Fibroblast of mammary gland (primary cell): ENCODE results near the gene TRAPPC8.

ENCODE experiments used
- DNase-seq: peaks from one replicate; pipeline ENCODE4 v3.0.0-alpha.2; 2010; ENCODE audit warnings: low read depth
- H3K4me3 ChIP-seq: 2 replicates; pipeline ENCODE4 v1.5.1; 2011; ENCODE audit warnings: low read depth, mild to moderate bottlenecking, low read length, moderate library complexity; ENCODE audit not compliant: control insufficient read depth
- CTCF ChIP-seq: conservative IDR thresholded peaks from 2 replicates; pipeline ENCODE4 v1.5.1; 2011; ENCODE audit warnings: low read depth, low read length, inconsistent platforms; ENCODE audit not compliant: control insufficient read depth, insufficient read depth

Gene TRAPPC8

GRCh38 chr18:31942999-31943877 lies at the start of gene TRAPPC8:
Gene TRAPPC8, minus strand, starts transcription at chr18:31943128. Its CDS starts 364 bp downstream, at chr18:31942764.
- peak within 1 kb of the TSS; percentile 92 for H3K4me3 ChIP-seq
- peak; percentile 97 for DNase-seq
- TF ChIP-seq CTCF, result no peak

- DNase-seq, result no peak
- TF ChIP-seq CTCF, result no peak
- H3K4me3 ChIP-seq, result no peak overlapping the region
Measured at GRCh38 chr18:31990823-31991222, 47.9 kb upstream of the TRAPPC8 start.

- no peak for TF ChIP-seq CTCF
- DNase-seq, result no peak
- no peak overlapping the region for H3K4me3 ChIP-seq
Measured at GRCh38 chr18:31983976-31984375, 41.0 kb upstream of the TRAPPC8 start.

- DNase-seq, result no peak
- no peak for TF ChIP-seq CTCF
- H3K4me3 ChIP-seq, result no peak overlapping the region
Measured at GRCh38 chr18:31983020-31983419, 40.1 kb upstream of the TRAPPC8 start.

- TF ChIP-seq CTCF, result no peak
- no peak overlapping the region for H3K4me3 ChIP-seq
- DNase-seq, result no peak
Measured at GRCh38 chr18:31980863-31981262, 37.9 kb upstream of the TRAPPC8 start.

GRCh38 chr18:31979714-31980113 lies 36.8 kb upstream of the TRAPPC8 start:
- no peak overlapping the region for H3K4me3 ChIP-seq
- no peak for TF ChIP-seq CTCF
- DNase-seq, result no peak

- H3K4me3 ChIP-seq, result no peak overlapping the region
- TF ChIP-seq CTCF, result no peak
- DNase-seq, result no peak
Measured at GRCh38 chr18:31978616-31979015, 35.7 kb upstream of the TRAPPC8 start.
